Midbrain (tissue), 1 donor: ENCODE measurements around the gene ZNF71.

Experiments
- DNase-seq: peaks from one replicate; lab custom pipeline; 2025; lab: John Stamatoyannopoulos, UW

Gene ZNF71

GRCh38 chr19:56594783-56595547, at the start of gene ZNF71:
Gene ZNF71 (plus strand): TSS chr19:56595302. CDS start chr19:56601559, 6,257 bp downstream.
- peak; percentile 85 for DNase-seq

DNA sequence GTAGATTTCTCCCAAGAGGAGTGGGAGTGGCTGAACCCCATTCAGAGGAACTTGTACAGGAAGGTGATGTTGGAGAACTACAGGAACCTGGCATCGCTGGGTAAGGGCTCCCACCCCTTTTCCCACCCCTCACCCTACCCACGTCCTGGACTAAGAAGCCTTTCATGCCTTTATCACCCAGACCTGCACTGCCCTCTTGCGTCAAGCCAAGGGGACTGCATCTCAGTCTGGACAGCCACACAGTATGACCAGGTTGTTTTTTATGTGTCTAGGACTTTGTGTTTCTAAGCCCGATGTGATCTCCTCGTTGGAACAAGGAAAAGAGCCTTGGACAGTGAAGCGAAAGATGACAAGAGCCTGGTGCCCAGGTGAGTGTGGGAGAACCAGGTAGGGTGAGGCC, 47.6 kb upstream of the ZNF71 start:
- no peak for DNase-seq

DNA sequence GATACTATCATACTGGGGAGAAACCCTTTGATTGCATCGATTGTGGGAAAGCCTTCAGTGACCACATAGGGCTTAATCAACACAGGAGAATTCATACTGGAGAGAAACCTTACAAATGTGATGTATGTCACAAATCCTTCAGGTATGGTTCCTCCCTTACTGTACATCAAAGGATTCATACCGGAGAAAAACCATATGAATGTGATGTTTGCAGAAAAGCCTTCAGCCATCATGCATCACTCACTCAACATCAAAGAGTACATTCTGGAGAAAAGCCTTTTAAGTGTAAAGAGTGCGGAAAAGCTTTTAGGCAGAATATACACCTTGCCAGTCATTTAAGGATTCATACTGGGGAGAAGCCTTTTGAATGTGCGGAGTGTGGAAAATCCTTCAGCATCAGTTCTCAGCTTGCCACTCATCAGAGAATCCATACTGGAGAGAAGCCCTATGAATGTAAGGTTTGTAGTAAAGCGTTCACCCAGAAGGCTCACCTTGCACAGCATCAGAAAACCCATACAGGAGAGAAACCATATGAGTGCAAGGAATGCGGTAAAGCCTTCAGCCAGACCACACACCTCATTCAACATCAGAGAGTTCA, 40.7 kb upstream of the ZNF71 start:
- no peak for DNase-seq

GRCh38 chr19:56562766-56563165, 32.3 kb upstream of the ZNF71 start:
- no peak for DNase-seq

DNA sequence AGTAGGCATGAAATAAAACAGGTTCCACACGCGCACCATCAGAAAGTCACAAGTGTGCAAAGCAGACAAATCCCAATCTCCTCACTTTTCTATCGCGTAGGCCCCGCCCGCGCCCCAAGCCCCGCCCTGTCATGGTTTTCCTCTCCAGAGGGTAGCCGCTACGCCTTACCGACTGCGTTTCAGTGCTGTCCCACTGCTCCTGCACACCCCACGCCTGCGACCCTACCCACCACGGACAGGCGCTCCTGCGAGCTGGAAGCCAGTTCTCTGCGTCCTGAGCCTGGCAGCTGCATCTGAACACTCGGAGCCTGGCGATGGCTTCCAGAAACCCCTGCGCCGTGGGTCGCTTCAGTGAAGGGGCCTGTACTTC, 28.2 kb upstream of the ZNF71 start:
- DNase-seq: no peak

DNA sequence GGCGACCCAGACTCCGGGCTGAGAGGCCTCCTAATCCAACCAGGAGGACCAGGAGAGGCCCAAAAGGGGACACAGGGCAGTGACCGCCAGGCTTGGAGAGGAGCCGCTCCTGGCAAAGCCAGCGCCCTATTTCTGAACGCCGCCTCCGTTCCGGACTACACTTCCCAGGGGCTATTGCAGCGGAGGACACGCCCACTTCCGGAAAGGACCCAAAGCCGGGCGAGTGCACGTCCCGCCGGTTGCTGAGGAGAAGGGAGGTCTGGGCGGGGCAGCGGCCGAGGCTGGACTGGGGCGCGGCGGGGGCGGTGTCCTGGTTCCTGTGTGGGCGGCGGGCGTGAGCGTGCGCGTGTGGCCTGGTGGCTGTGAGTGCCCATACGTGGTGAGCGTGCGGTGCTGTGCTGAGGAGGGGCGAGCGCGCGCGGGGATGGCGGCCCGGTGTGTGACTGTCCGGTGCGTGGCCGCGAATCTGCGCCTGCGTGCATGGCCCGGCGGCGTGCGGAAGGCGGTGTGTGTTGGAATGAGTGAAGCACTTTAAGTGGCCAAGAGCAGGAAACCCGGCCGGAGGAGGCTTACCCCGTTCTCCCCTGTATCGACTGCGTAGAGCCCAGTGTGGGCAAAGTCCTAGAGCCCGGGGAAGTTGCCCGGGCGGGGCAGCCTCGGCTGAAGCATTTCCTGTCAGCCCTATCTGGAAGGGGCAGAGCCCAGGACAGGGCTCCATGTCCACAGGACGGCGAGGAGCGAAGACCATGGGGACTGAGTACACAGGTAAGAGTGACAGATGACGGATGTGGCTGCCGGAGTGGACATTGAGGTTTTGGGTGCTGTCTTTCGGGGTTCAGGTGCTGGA, 27.6 kb upstream of the ZNF71 start, which contains the start of gene ZNF470:
Gene ZNF470, plus strand, starts transcription at position 195 of the 847 bp plus-strand sequence. CDS start 2,844 bp downstream, outside the sequence.
- peak; percentile 93 for DNase-seq

- DNase-seq: no peak
Measured at GRCh38 chr19:56572589-56572988, 22.5 kb upstream of the ZNF71 start.

DNA sequence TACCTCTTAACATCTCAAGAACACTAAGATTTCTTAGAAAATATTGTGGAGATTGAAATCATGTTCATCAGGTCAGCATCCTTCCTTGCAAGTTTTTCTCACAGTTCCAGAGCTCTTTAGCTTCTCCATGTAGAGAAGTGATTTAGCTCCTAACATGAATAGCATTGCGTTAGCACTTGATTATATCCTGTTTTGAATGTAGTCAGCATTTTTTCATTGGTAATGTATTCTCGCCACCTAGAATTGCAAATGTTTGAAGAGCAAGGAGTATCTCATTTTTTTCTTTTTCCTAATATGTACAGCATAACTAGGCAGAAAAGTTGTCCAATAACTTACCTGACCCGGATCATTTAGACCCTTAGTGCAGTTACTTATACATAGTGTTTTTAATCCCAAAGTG, 21.2 kb upstream of the ZNF71 start:
- DNase-seq: no peak

GRCh38 chr19:56577719-56578602, 17.1 kb upstream of the ZNF71 start:
- no peak for DNase-seq

DNA sequence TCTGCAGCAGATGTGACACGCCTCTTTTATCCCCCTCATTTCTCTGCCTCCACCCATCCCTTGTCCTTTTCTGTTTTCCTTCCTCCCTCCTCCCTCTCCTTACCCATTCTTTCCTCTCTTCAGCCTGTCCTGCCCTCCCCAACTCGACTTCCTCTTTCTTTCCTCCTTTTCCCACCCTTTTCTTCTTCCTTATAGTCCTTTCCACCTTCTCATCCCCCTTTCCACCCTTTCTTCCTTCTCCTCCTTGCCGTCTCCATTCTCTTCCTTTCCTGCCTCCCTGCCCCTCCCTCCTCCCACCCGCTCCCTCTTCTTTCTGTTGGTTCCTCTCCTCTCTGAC, 688 bp upstream of the ZNF71 start:
- no peak for DNase-seq

DNA sequence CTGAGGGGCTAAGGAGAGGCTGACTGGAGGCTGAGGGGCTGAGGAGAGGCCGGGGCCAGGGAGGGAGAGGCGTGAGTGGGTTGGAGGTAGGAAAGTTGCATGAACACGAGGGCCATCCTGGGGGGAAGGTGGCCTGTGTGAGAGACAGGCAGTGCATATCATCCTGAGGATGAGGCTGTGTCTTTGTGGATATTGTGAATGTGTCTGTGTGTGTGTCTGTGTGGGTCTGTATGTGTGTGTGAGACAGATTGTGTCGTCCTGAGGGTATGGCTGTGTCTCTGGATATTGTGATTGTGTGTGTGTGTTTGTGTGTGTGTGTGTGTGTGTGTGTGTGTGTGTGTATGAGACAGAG, 422 bp downstream of the ZNF71 start:
- no peak for DNase-seq

DNA sequence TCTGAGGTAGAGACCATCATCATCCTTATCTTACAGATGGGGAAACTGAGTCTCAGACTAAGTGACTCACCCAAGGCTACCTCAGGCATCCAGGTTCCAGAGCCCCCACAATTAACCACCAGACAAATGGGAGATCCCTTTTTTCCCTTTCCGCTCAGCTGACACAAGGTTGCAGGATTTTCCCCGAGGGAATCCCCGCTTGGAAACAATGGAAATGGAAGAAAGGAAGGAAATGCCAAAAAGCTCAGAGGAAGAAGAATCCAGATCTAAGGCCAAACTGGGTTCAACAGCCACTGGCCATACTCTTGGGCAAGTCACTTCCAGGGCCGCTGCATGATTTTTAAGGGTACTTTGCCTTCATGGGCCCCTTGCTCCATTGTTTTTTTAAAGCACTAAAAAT, 1.6 kb downstream of the ZNF71 start:
- no peak for DNase-seq

GRCh38 chr19:56597696-56598095, 2.6 kb downstream of the ZNF71 start:
- no peak for DNase-seq

DNA sequence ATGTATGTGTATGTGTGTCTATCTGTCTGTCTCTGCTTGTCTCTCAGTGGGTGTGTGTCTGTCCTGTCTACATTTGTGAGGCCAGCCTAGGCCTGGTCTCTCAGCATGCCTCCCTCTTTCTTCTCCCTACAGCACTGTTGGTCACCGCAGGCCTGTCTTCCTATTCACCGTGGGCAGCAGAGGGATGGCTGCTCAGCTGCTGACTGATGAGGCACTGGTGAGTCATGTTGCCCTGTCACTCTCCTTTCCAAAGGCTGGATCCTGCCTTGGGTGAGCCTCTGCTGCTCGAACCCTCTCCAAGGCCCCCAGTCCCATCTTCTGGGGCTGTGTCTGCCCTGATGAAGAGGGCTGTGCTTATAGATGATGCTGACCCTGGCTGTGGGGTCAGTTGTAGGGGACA, 6.3 kb downstream of the ZNF71 start:
- no peak for DNase-seq

DNA sequence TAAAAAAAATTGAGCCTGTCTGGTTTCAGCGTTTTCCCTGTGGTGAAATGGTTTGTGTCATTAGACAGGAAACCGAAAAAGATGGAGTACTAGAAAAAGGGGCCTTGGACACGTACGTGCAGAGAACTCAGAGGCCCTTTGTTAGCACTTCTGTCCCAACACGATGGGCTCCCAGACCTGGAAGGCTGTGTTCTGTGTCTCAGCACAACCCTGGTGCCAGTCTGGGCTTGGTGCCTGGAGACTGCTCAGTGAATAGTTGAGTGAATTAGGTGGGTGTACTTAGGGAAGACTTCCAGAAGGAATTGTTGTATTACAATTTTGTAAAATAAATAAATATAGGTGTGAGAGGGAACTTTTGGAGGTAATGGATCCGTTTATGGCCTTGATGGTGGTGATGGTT, 8.7 kb downstream of the ZNF71 start:
- DNase-seq: peak; percentile 53

DNA sequence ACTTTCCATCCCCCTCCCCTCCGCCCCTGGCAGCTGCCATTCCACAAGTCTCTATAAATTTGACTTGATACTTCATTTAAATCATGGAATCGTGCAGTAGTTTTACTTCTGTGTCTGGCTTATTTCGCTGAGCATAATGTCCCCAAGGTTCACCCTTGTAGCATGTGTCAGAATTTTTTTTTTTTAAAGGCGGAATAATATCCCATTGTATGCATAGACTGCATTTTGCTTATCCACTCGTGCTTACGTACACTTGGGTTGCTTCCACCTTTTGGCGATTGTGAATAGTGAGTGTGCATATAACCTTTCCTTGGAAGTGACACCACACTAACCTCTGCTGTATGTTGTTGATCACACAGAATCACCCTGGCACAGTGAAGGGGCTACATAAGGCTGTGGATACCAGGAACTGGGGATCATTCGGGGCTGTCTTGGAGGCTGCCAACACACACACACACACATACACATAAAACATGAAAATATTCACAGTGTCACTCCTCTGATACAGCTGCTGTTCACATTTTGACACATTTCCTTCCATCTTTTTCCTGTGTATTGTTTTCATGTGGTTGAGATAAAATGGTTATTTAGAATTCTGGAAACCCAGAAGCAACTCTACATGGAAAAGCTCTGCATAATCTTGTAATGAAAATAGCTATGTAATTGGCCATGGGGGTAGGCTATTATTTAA, 13.3 kb downstream of the ZNF71 start:
- no peak for DNase-seq

DNA sequence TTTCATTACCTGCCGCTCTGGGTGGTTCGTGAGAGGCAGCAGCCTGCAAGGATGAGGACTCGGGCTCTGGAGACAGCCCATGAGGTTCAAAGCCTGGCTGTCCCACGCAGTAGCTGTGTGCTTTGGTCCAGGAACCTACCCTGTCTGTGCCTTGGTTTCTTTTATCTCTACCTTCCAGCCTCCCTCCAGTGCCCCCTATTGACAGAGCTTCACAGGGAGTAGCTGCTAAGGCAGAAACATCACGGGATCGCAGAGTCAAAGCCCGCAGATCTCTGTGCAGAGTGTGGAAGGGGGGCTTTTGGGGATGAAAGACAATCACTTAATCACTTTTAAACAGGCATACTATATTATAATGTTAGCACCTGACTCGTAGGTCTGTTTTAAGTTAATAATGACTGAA, 16.2 kb downstream of the ZNF71 start:
- DNase-seq: peak; percentile 4

- DNase-seq: no peak
Measured at GRCh38 chr19:56612737-56613136, 17.6 kb downstream of the ZNF71 start.

GRCh38 chr19:56613639-56614038, 18.5 kb downstream of the ZNF71 start:
- no peak for DNase-seq

- no peak for DNase-seq
Measured at GRCh38 chr19:56617531-56617930, 22.4 kb downstream of the ZNF71 start.

DNA sequence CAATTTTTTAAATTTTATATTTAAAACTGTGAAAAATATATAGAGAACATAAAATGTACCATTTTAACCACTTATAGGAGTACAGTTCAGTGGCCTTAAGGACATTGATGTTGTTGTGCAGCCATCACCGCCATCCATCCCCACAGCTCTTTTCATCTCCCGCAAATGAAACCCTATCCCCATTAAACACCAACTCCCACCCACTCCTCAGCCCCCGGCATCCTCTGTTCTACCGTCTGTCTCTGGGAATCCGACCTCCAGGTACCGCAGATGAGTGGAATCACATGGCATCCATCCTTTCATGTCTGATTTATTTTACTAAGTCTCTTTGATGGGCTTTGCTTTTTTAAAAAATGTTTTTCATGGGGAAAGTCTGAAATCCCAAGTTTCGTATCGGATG, 24.0 kb downstream of the ZNF71 start:
- no peak for DNase-seq
